HG03060 (cell line): ENCODE results near the gene AGBL5.
"Not testable (repeated sequence)": the region's sequence is repeated elsewhere in the genome, so short reads cannot be mapped to it uniquely, and the experiment has no call there.

ENCODE experiments used
- ATAC-seq: cut with Tn5 transposase; IDR thresholded peaks from one replicate; pipeline ENCODE4 v1.9.1; 2021; ENCODE audit warnings: low read depth, moderate number of reproducible peaks; ENCODE audit not compliant: unreplicated experiment

AGBL5 gene

DNA sequence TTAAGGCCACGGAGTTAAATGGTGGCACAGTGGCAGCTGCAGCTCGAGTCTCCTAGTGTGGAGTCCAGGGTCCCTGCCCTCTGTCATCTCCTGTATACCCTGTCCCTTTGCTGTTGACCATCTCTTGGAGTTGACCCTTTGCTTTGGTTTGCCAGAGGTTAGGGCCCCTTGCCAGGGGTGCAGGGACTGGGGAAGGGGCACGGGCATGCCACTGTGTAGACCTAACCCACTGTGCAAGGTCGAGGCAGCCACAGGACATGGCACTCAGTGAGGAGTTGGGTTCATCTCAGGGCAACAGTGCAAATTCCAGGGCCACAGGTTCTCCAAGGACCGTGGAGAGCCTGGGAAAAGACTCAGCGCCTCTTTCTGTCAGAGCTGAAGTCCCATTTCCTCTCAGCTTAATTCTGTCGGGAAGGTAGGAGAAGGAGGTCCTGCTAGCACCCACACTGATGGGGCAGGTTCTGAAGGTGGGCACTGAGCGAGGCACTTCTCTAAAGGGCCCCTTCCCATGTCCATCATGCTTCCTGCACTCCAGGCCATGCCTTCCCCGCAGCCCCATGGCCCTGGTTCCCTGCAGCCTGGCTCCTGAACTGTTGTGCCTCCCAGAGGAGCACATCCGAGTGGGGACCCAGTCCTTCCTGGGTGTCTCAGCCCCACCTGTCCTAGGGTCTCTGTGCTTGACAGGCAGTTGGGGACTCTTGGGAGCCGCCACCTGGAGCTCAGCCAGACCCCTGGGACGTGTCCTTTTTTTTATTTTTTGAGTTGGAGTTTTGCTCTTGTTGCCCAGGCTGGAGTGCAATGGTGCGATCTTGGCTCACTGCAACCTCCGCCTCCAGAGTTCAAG is 37.9 kb downstream of the AGBL5 start:
- no peak for ATAC-seq

DNA sequence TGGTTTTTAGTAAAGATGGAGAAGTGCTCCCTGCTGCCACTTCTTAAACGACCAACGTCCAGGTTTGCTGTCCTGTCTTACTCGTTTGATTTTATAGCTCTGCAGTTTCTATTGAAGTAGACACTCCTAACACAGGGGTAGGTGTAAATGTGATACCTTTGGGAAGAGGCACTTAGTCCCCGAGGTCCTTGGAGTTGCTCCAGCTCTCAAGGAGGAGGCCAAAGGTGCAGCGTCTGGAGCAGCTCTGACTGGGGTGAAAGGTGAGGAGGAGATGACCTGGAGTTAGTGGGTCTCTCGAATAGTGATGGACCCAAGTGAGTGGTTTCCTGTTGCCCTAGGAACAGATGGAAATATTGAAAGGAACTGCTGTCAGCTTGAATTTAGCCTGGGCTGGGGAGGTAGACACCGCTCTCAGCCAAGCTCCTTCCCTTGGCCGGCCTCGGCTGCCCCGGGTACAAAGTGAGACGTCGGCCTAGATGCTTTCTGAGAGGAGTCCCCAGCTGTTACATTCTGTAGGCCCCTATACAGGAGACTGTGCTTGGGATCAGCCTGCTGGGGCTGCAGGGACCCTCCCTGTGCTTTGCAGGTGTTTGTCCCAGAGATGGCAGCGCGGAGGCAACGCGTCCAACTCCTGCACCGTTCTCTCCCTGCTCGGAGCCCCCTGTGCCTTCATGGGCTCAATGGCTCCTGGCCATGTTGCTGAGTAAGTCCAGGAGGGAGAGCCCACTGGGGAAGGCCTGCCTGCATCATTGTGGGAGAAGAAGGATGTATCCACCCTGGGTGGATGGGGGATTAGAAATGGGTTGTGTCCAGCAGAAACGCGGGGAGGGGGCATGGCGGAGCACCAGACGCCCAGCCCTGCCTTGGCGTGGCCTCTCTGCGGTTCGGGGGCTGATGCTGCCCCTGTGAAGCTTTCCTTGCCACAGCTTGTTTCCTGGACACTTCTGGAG is 40.6 kb downstream of the AGBL5 start:
- ATAC-seq: no peak

DNA sequence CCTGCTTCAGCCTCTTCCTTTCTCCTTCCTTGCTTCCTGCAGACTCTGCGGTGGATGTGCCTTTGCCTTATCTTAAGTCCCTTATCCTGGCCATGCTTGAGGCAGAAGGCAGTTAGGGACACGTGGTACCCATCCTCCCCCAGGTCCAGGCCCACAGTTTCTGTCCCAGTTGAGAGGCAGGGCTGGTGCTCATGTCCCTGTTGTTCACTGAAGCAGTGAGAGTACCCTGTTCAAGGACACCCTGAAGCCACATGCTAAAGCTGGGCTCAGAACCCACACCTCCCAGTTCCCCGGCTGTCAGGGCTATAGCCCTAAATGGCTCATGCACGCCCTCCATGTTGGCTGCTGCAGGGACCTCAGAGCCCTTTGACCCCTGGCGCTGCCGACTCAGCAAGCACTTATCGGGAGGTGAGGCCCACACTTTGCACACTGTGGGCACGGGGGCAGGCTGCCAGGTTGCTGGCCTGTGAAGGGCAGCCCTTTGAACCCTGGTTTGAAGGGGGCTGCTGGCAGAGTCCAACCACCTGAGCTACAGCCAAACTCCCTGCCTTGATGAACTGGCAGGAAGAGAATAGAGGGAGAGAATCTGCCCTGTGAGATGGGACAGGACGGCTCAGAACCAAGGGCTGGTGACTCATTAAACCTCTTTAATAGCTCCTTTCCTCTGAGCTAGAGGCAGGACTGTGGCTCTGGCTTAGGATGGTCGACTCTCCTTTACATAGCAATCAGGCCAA is 41.4 kb downstream of the AGBL5 start:
- ATAC-seq: no peak

- ATAC-seq: no peak
Measured at GRCh38 chr2:27093430-27094352, 42.2 kb downstream of the AGBL5 start.

GRCh38 chr2:27094353-27094984 is 43.0 kb downstream of the AGBL5 start:
- no peak for ATAC-seq

DNA sequence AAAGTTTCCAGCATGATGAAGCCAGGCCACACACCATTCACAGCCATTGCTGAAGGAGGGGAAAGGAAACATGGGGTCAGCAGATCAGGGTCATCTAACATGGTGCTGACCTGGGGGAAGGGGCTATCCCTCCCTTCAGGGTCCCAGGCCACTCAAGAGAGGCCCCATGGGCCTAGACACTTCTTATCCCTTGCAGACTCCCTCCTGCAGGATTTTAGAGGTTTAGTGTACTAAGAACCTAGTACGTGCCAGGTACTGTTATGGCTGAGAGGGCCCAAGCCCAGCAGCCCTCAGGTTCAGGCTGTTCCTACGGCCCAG is 43.9 kb downstream of the AGBL5 start:
- ATAC-seq: no peak

DNA sequence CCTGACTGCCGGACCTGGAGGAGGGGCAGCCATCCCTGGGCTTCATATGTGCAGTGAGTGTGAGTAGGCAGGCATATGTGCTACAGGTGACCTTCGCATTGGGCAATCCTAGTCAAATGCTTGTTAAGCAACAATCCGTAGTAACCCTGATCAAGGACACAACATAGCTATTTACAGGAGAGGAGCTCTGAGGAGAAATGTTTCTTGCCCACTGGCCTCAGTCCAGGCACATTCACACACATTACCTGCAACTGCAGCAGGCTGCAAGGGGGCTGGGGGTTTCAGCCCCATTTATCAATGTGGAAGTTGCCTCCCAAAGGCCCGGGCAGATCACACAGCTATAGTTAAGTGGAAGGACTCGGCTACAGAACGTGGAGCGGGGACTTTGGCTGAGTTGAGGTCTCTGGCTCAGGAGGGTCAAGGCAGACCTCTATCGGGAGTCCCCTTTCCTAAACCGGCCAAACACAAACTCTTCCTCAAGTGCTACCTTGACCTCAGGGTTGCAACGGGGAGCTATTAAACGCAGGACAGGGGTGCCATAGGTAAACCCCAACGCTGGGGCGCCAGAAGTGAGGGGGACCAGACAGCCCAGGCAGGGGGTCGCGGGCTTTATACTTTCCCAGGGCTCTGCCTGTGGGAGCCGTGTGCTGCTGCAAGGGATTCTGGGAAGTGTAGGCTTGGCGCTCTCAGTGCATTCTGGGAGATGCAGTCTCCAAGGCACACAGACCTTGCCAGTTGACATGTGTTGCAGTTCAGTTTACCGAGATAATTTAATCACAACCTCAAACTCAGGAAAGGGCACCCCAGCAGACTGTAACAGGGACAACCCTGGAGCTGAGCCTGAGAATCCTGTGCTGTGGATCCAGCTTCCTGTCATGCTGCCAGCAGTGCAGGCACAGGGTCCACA is 44.5 kb downstream of the AGBL5 start:
- ATAC-seq: no peak

DNA sequence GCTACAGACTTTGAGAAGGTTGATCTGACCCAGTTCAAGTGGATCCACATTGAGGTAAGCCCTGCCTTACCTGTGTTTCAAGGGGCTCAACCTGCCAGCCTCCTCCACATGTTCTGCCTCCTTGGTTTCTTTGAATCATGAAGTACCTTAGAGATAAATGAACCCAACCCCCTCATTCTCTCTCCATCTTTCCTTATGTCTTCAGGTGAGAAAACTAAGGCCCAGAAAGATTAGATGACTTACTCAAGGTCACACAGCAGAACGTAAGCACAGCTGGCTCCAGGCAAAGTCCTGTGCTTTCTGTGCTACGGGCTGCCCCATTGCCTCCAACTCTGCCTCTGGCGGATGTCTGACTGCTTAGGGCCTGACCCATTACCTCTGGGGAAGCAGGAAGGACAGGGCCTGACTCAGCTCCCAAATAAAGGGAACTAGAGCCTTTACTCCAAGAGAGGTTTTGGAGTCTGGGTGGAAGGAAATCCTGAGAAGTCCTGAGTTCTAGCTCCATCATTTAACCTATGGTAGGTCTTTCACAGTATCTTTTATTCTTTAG is 45.4 kb downstream of the AGBL5 start:
- ATAC-seq: no peak

GRCh38 chr2:27097341-27097740 is 45.9 kb downstream of the AGBL5 start:
- ATAC-seq: no peak

DNA sequence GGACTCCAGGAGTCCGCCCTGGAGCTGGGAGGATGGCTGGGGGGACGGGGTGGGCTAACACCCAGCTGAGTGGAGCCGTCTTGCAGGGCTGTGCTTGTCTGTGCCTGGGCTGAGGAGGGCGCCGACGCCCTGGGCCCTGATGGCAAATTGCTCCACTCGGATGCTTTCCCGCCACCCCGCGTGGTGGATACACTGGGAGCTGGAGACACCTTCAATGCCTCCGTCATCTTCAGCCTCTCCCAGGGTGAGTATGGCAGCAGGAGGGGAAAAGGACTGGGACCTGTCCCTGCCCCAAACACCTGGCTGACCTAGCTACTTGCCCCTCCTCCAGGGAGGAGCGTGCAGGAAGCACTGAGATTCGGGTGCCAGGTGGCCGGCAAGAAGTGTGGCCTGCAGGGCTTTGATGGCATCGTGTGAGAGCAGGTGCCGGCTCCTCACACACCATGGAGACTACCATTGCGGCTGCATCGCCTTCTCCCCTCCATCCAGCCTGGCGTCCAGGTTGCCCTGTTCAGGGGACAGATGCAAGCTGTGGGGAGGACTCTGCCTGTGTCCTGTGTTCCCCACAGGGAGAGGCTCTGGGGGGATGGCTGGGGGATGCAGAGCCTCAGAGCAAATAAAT is 48.0 kb downstream of the AGBL5 start:
- ATAC-seq: no peak

DNA sequence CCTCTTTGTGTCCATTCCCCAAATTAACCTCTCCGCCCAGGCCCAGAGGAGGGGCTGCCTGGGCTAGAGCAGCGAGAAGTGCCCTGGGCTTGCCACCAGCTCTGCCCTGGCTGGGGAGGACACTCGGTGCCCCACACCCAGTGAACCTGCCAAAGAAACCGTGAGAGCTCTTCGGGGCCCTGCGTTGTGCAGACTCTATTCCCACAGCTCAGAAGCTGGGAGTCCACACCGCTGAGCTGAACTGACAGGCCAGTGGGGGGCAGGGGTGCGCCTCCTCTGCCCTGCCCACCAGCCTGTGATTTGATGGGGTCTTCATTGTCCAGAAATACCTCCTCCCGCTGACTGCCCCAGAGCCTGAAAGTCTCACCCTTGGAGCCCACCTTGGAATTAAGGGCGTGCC is 48.6 kb downstream of the AGBL5 start:
- ATAC-seq: no peak

GRCh38 chr2:27102329-27102728 is 50.9 kb downstream of the AGBL5 start:
- no peak for ATAC-seq

DNA sequence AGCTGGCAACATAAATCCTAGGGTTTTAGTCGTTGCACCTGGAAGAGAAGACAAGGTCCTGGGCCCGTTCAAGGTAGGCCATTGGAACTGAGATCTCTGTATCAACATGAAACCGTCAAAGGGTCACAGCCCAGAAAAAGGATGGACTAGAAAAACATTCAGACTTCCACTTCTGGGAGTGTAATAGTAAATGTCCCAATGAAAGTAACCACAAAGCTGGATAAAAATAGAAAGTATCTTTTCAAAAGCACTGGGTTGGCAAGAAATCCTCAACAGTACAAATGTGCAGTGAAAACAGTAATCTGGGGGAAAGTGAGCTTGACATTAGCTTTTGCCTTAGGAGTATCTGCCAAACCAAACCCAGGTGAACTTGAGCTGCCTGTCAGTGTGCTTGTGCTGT is 54.5 kb downstream of the AGBL5 start:
- no peak for ATAC-seq

DNA sequence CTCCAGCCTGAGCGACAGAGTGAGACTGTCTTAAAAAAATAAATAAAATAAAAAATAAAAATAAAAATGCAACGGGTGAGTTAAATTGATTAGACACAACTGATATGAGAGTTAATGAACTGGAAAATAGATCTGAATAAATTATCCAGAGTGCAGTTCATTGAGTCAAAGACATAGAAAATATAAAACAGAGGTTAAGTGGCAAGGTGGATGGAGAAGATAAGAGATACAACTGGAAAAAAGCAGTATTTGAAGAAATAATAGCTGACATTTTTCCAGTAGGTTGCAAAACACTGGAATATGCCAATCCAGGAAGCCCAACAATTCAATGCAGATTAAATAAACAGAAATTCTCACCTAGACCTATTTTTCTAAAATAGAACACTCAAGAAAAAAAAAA is 56.8 kb downstream of the AGBL5 start:
- no peak for ATAC-seq

DNA sequence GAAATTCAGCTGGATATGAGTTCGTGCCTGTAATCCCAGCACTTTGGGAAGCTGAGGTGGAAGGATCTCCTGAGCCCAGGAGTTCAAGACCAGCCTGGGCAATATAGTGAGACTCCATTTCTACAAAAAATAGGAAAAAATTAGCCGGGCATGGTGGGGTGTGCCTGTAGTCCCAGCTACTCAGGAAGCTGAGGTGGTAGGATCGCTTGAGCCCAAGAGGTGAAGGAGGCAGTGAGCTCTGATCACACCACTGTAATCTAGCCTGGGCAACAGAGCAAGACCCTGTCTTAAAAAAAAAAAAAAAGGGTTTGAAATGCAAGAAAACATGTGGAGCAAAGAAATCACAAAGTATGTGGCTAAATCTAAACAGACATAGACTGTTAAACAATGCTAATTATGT is 57.6 kb downstream of the AGBL5 start:
- ATAC-seq: no peak

DNA sequence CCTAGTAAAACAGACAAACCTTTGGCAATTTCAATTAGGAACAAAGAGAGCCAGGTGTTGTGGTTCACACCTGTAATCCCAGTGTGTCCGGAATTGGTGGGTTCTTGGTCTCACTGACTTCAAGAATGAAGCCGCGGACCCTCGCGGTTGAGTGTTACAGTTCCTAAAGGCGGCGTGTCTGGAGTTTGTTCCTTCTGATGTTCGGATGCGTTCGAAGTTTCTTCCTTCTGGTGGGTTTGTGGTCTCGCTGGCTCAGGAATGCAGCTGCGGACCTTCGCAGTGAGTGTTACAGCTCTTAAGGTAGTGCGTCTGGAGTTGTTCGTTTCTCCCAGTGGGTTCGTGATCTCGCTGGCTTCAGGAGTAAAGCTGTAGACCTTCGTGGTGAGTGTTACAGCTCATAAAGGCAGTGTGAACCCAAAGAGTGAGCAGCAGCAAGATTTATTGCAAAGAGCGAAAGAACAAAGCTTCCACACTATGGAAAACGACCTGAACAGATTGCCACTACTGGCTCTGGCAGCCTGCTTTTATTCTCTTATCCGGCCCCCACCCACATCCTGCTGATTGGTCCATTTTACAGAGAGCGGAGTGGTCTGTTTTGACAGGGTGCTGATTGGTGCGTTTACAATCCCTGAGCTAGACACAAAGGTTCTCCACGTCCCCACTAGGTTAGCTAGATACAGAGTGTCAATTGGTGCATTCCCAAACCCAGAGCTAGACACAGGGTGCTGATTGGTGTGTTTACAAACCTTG is 59.3 kb downstream of the AGBL5 start:
- ATAC-seq: not testable (repeated sequence)
